HG03460 (cell line): Measurements from ENCODE around the gene BCL2L1.
A peak's percentile ranks its signal among the peaks of the same experiment; 100 is the strongest.
"Not testable (repeated sequence)": the region's sequence is repeated elsewhere in the genome, so short reads cannot be mapped to it uniquely, and the experiment has no call there.

Source experiments
- ATAC-seq: cut with Tn5 transposase; IDR thresholded peaks from one replicate; pipeline ENCODE4 v1.9.1; 2021; ENCODE audit not compliant: unreplicated experiment

Gene BCL2L1

GRCh38 chr20:31677553-31678260 is 45.0 kb downstream of the BCL2L1 start:
- ATAC-seq, result no peak

- no peak for ATAC-seq
Observed at GRCh38 chr20:31676609-31676989, 46.1 kb downstream of the BCL2L1 start.

DNA sequence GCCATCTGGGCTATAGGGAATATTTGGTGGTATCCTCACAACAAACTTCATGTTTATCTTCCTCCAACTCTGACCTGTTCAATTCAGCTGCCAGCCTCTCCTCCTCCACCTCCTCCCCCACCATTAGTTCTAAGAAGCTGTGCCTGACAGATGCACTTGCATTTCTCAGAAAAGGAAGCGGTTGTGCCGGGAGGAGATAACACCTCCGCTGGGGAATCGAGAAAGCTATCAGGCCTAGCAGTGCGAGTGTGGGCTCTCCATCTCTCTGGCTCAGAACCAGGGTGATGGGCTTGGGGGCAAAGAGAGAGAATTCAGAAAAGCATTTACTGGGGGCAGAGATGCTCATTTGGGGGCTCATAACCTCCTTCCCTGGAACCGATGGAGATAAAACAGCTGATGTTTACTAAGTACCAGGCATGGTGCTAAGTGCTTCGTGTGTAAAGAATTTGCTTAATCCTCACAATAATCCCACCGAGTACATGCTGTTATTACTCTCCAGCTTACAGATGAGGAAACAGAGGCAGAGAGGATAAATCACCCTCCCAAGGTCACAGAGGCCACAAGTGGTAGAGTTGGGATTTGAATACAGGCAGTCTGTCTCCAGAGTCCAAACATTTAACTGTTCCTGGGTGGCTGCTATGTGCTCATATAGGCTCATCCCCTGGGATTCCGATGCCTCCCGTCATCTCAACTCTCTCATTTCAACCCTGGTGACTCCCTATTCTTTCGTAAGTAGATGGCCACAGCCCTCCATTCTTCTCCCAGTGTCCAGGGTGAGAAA is 46.6 kb downstream of the BCL2L1 start:
- ATAC-seq, result peak; percentile 56

GRCh38 chr20:31674895-31675827 is 47.5 kb downstream of the BCL2L1 start:
- ATAC-seq, result peak; percentile 56

DNA sequence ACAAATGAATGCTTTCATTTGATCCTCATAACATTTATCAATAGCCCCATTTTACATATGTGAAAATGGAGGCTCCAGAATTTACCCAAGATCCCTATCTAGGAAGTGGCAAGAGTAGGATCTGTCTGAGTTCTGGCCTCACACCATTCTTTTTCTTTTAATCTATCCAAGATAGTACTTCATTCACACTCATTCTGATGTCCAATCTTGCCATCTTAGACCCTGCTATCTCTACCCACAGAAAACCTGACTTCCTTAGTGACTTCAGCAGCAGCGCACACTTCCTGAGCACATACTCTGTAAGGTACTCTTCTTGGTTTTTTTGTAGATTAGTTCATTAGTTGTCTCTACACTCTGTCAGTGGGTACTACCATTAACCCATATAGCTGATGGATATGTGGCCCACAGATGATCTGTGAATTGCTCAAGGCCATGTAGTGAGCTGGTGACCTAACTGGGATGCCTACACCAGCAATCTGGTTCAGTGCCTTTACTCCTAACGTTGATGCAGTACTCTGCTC is 48.7 kb downstream of the BCL2L1 start:
- no peak for ATAC-seq

DNA sequence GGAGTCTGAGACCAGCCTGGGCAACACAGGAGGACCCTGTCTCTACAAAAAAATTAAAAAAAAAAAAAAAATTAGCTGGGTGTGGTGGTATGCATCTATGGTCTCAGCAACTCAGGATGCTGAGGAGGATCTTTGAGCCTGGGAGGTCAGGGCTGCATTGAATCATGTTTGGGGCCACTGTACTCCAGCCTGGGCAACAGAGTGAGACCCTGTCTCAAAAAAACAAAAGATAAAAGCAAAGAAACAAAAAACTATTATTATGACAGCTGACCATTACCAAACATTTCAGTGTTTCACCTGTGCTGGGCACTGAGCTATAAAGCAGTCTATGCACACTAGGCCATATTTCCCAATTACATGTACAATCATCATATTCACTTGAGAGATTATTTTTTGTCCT is 49.2 kb downstream of the BCL2L1 start:
- no peak for ATAC-seq

GRCh38 chr20:31671324-31671723 is 51.3 kb downstream of the BCL2L1 start:
- no peak for ATAC-seq

DNA sequence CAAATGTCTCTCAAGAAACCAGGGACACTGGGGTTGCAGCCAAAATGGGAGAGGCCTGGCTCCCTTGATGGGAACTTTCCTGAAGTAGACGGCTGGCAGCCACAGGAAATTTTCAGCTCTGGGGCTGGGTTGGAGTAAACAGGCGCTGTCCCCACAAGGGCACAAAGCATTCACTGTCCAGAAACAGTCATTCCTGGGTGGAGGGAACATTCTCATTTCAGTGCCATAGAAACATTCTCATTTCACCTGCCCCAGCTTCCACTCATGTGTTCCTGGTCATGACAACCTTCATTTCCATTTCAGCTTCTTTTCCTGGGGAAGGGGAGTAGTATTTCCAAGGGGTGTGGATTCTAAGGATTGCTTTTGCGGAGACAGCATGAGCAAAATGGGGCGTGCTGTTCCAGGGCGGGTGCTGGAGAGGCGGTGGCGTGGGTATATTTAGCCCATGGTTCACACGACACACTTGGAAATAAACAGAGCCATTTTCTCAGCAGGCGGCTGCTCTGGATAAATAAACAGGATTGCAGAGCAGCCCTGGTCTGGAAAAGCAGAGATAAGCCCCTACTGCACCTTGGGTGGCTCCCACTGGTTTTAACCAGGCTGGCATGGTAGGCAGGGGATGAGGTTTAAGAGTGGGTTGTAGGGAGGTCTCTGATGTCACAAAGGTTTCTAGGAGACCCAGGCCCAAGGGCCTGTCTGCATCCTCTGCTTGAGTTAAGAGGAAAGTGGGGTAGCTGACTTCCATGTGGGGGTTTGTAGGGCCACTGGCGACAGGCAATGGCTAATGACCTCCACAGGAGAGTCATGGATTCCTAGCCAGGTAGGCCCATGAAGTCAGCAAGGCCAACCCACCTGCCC is 52.1 kb downstream of the BCL2L1 start:
- ATAC-seq, result no peak

DNA sequence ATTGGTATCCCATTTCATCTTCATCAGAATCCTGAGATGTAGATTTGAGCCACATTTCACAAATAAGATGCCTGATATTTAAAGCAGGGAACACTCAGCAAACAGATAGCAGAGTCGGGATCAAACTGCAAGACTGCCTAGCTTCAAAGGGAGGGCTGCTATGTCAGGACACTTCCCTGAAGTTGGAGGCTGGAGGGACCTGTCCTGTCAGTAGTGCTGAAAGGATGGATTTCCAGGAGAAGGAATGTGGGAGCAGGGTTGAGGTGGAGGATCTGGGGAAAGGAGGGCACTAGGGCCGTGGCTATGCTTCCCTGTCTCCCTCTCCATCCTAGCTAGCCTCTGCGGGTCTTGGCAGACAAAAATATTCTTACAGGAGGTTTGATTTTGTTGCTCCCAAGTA is 52.8 kb downstream of the BCL2L1 start:
- ATAC-seq, result no peak

GRCh38 chr20:31668944-31669343 is 53.7 kb downstream of the BCL2L1 start:
- ATAC-seq, result not testable (repeated sequence)

- no peak for ATAC-seq
Observed at GRCh38 chr20:31667315-31668285, 55.1 kb downstream of the BCL2L1 start.

- no peak for ATAC-seq
Observed at GRCh38 chr20:31666258-31667042, 56.2 kb downstream of the BCL2L1 start.

GRCh38 chr20:31665753-31666152 is 56.9 kb downstream of the BCL2L1 start:
- no peak for ATAC-seq

DNA sequence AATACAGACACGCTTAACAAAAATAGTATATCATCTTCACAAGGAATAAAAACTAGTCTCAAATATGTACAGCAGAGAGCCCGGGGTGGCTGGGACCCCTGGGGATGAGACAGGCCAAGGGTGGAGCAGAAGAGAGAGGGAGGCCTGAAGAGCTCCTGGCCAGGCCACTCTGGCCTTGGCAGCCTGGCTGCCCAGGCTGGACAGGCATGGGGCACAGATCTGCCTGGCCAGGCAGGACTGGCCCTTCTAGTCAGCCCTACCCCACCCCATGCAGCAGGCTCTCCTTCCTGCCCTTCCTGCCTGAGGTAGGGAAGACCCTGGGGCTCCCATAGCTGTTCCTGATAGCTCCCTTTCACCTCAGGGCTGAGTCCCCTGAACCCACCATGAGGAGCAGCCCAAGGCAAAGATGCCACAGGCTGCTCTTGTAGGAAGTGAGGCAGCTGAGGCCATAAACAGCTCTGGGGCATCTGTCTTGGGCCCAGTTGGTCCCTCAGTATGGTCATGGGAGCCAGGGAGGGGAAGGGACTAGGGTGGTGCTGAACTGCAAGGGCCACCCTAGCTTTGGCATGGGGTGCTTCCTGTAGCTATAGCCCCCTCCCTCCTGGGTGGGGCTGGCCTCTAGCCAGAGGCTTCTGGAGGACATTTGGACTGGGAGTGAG is 57.8 kb downstream of the BCL2L1 start:
- ATAC-seq, result no peak

DNA sequence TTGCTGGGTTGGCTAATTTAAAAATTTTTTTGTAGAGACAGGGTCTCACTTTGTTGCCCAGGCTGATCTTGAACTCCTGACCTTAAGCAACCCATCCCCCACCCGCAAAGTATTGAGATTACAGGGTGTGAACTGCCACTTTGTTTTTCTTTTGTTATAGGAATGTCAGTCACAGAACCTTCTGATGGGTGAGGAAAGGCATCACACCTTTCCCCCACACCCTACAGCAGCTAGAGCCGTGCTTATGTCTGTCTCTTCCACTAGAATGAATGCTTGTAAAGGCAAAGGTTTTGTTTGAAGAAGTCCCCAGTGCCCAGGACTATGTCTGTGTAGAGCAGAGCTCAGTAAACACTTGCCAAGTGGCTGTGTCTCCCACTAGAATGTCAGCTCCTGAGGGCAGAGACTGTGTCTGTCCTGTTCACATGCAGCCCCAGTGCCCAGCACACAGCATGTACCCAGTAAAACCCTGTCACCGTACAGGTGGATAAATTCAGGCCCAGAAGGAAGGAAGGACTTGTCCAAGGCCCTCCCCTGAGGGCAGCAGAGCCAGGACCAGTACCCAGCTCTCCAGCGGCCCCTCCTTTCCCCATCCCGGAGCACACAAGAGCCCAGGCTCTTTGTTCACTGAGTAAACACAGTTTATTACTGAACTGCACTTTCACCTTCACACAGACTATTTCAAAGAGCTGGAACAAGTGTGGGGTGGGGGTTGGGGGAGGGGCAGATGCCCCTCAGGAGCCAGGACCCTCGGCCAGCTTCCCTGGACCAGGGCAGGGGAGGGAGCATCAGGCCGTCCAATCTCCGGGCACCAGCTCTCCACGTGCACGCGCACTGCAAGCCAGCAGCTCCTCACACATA is 58.6 kb downstream of the BCL2L1 start:
- no peak for ATAC-seq

GRCh38 chr20:31663524-31663837 is 59.2 kb downstream of the BCL2L1 start:
- ATAC-seq, result no peak

GRCh38 chr20:31662372-31662854 is 60.3 kb downstream of the BCL2L1 start:
- no peak for ATAC-seq
